AG08396 (cell line): ENCODE results near the gene TAS2R41.

Experiments
- DNase-seq: peaks from one replicate; pipeline ENCODE4 v3.0.0; 2012; ENCODE audit warnings: low spot score, mixed read lengths

The TAS2R41 gene

DNA sequence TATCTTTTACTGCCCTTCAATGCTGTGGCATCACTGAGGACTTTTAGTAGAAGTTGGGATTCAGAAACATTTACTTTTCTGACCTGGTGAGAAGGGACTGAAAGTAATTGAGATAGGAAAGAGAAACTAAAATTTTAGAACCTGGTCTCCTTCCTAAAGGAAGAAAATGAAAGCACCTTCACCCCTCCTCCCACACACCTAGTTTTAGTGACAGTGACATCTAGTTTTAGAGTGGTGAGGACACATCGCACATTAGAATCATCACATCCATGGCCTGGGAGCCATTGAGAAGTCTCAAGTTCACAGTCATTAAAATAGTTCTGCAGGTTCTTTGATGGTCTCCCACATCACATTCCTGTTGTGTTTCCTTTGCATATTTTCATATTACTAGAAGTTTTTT, 16.1 kb downstream of the TAS2R41 start:
- no peak for DNase-seq

DNA sequence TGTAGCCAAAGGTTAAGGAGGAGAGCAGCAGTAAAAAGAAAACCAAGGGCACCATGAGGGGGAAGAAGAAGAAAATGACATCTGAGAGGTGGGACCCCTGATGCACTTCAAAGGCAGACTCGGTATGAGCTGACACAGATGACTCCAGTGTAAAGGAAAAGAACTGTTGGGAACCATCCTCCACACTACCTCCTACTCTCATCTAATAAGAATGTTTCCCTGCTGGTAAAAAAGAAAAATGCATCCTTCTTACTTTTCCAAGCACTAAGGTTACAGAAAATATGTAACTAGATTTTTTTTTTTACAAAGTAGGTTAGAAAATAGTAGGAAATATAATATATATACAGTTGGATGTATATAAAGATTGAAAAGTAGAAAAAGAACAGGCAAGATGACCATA, 16.9 kb downstream of the TAS2R41 start:
- DNase-seq = no peak

DNA sequence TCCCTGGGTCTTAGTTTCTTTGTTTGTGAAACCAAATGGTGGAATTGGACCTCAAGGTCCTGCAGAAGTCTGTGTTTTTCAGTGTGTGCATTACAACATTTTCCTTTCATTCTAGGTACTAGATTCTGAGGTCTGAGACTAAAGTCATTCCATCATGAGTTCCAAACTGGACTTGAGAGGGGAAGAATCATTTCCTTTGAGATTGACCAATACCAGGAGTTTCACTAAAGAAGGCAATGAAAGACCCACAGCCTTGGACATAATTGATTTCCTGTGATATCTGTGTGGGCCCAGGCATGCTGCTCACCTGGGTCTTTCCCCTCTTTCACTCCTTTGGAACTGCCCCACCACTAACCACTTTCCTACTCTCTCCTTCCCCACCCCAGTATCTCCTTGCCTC, 18.2 kb downstream of the TAS2R41 start:
- DNase-seq = no peak

DNA sequence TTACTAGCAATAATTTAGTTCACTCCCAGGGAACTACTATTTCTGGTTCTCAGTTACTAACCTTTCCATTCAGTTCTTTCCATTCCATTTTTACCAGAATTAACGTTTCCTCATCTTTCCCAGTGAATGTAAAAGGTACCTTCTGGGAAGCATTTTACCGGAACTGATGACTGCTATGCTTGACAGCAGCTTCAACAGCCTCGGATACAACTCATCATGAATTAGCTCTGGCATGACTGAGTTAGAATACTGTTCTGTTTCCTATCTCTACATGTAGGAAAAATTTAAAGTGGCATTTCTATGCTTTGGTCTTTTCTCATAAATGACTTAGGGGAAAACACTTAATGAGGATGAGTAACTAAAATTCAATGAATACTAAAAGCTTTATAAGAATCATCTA, 18.6 kb downstream of the TAS2R41 start:
- DNase-seq = no peak

DNA sequence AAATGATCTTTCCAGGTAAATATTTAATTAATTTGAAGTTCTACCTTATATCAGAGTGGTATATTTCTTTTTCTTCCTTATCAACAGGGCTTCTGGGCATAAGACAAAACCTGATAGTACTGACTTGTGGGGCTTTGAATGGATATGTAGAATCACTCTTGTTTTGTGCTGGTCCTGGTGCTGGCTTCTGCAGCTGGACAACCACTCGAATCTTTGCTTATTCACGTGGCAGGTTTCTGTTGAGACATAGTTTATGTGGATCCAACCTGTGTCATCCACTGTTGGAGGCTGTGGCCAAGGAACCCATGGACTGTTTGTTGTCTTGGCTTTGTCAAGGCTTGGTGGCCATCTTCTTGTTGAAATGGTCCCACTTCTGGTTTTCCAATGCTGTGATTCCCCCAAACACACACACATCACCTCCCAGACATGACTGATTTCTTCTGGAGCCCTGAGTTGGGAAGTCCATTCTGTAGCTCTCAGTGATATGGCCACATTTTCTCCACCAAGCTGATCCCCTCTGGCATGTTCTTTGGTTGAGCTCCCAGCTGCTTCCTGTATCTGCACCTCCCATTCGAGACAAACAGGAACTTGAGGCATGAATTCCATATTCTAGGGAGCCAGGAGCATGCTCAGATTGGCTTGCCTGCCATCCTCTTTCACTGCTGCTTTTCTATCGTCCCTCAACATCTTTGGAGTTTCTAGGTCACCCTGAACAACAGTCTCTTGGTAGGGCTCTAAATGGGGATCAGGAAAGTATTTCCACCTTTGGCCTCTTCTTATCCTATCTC, 19.5 kb downstream of the TAS2R41 start:
- no peak for DNase-seq

DNA sequence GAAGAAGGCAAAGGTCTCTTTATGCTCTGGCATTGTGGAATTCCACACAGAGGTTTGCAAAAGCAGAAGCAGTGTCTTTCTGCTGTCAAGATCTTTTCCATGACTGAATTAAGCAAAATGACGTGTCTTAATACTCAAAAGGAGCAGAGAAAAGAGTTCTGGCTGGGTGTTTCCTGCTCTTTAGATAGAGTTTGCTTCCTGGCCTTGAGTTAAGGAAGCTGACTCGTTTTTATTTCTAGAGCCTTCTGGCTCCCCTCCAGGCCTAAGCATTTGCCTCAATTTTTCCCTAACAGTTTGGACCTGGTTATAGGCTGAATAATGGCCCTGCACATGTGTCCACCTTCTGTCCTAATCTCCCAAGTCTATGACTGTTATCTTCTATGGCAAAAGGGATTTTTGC, 21.6 kb downstream of the TAS2R41 start:
- DNase-seq = no peak

DNA sequence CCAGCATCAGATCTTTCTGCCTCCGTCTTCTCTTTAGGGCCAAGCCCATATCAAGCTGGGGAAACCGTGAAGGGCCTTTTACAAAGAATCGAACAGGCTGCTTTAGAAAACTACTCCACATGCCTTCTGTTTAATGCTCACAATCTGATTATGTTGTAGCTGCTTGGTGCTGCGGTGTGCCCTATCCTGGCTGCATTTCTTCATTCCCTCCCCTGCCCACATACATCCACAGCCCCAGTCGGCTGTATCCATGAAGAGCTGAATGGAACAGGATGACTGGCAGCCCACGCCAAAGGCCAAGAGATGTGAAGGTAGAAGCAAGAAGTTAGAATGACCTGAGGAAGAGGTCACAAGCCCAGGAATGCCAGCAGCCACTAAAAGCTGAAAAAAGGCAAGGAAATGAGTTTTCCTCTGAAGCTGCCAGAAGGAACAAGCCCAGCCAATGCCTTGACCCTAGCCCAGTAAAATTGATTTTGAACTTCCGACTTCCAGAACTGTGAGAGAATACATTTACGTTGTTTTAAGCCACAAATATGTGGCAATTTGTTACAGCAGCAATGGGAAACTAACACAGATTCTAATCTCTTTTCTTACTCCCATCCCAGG, 22.2 kb downstream of the TAS2R41 start:
- DNase-seq = no peak

DNA sequence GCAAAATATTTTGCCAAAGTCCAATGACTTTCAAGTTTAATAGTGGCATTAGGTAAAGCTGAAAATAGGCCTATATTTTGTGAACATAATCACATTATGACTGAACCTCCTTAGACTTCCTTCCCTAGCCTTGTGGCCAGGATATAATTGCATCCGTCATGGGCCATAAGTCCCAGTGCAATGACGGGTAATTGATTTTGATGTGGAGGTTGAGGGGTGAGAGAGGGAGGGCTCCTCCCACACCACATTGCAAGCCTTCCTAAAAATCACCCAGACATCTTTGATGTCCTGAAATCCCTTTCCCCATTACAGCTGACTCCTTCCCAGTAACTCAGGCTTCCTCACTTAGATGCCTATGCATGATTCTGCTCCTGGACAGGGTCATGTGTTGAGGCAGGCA, 25.6 kb downstream of the TAS2R41 start:
- no peak for DNase-seq

DNA sequence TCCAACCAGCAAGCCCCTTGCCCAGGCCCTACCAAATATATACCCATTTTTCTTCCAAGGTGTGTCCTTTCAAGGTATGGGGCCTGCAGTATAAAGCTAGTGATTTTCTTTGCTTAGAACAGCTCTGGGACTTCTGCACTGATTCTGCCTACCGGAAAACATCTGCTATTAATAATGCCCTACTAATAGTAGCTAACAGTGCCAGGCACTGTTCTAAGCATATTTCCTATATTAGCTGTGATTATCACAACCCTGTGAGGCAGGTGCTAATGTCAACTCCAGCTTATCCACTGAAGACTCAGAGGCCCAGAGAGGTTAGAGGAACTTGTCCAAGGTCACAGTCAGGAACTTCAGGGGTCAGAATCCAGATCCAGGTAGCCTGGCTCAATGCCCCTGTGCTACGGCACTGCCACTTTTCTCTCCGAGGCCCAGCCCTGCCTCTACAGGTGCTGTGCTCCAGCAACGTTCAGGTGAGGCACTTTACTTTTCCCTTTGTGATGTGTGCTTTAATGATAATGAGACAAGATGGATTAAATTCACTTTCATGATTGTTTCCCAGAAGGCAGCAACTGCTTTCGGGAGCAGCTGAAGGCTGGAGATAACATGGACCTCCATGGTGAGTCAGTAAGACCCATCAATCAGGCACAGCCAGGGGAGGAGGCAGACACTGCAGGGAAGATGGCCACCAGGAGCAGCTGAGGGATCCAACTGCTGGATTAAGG, 26.7 kb downstream of the TAS2R41 start:
- DNase-seq = no peak

DNA sequence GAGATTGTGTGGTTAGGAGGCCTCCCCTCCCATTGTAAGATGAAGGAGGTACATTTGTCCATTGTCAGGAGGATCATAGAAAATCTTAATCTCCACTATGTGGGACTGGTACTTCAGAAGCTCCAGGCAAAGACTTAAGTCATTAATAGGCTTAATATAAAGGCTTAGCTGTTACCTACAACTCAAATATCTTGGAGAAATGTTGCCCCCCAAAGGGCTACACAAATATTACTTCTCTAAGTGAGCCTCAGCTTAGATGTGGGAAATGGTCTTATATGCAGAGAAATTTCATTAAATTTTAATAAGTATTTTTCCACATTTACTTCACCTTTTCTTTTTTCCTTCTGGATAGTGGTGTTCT, 27.2 kb downstream of the TAS2R41 start:
- DNase-seq = no peak

DNA sequence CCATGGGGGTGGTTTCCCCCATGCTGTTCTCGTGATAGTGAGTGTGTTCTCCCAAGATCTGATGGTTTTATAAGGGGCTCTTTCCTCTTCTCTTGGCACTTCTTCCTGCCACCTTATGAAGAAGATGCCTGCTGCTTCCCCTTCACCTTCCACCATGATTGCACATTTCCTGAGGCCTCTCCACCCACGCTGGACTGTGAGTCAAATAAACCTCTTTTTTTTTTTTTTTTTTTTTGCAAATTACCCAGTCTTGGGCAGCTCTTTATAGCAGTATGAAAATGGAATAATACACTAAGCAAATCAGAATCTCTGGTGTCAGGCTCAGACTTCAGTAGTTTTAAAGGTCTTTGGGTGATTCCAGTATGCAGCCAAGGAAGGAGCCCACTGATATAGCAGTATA, 28.2 kb downstream of the TAS2R41 start:
- no peak for DNase-seq

DNA sequence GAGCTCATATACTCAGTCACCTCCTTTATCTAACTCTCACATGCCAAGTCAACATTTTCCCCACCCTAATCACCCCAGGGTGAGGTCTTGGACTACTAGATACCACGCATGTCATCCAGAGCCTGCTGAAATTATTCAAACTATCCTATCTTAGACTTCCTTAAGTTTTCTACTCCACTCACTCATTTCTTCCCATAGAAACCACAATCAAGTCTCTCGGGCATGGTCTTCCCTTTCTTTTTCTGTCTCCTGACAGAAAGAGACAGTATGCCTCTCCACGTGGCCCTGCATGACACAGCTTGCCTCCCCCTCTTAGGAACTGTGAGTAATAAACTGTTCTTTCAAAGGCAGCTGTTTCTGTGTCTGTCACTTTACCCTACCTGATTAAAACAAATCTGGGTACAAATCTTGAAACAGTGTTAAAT, 29.4 kb downstream of the TAS2R41 start:
- no peak for DNase-seq

DNA sequence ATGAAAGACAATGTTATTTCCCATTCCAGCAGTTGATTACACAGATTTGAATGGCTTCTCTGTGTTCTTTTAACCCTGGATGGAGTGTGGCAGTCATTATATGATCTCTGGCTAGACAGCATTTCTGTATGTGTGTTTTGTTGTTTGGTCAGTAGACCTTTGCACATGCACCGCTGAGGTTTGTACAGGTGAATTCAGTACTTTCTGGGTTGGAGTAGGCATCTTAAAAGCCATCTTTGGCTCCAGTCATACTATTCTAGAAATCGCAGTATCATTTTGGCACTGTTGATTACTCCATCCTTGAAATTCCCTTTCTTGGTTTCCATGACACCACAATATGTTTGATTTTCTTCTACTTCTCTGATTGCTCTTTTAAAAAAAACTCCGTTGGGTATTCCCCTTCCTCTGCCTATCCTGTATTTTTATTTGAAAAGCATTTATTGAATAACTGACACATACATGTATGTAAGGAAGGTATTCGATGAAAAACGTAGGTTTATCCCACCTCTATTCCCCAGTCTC, 29.9 kb downstream of the TAS2R41 start:
- no peak for DNase-seq

DNA sequence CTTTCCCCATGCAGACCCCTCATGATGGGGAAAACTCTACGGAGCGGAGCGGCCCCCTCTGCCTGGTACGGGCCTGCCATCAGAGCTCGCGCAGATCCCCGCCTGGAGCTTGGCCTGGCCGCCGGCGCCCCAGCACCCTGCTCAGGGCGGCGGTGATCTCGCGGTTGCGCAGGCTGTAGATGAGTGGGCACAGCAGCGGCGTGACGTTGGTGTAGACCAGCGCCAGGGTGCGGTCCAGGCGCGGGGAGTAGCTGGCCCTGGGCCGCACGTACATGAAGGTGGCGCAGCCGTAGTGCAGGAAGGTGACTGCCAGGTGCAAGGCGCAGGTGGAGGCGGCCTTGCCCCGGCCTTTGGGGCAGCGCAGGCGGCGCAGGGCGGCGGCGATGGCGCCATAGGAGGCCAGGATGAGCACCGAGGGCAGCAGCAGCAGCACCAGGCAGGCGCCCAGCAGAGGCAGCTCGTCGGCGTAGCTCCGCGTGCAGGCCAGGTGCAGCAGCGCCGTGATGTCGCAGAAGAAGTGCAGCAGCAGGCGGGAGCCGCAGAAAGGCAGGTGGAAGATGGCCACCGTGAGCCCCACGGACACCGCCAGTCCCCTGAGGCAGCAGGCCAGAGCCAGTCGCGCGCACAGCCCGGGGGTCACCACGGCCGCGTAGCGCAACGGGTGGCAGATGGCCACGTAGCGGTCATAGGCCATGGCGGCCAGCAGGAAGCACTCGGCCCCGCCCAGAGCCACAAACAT, 33.4 kb downstream of the TAS2R41 start:
- DNase-seq = no peak

DNA sequence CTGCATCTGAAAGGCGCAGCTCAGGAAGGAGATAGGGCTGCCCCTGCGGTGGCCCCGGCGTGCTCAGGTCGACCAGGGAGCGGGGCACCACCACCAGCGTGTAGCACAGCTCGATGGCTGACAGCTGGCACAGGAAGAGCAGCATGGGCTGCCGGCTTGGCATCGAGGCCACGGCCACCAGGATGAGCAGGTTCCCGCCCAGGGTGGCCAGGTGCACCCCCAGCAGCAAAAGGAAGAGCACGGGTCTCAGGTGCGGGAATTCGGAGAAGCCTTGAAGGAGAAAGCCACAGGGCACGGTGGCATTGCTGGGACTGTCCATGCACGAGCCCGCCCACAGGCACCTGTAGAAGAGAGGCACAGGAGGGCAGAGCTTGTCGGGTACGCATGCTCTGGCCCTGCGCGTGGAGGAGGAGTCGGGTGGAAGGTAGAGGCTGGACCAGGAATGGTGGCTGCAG, 33.9 kb downstream of the TAS2R41 start:
- no peak for DNase-seq

DNA sequence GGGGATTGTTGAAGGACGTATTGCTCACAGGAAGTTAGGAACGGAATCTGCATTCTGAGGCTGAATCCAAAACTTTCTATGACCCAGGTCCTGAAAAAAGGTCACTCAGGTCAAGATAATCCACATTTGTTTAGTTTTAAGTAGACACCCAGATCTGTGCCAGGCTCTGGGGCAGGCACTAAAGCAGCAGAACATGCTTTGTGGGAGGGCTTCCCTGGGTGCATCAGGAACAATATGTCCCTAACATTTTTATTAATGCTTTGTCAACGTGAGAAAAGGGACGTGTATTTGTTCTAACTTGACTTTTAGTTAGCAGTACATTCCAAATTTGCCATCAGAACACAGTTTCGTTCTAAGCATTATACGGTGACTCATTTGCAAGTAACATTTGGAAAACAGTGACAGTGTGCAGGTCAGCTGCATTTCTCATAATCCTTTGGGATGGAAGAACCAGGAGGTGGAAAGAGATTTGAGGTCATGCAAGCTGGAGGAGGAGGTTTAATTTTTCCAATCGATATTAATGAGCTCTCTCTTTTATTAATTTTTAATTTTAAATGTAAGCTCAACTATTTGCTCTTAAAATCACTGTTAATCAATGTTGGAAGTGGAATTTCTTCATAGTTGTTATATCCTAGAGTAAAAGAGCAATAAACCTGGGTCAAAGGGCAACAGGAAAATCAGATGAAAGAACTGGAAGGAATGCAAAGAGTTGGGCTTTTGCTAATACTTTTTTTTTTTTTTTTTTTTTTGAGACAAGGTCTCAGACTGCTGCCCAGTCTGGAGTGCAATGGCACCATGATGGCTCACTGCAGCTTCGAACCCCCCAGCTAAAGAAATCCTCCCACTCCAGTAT, 35.0 kb downstream of the TAS2R41 start:
- no peak for DNase-seq

DNA sequence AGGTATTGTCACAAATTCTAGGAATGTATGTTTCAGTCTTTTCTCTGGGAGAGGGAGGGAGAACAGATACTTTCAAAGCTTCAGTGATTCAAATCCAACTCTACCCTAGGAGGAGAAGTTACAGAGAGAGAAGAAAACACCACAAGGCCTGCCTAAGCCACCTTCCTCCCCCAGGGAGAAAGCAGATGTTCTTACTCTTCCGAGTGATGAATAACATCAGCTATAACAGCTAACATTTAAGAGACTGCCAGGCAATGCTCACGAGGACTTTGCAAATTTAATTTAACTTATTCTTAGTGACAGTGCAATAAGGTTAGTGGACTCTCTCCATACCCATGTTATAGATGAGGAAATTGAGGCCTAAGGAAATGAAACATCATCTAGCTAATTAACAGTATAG, 36.8 kb downstream of the TAS2R41 start:
- no peak for DNase-seq

DNA sequence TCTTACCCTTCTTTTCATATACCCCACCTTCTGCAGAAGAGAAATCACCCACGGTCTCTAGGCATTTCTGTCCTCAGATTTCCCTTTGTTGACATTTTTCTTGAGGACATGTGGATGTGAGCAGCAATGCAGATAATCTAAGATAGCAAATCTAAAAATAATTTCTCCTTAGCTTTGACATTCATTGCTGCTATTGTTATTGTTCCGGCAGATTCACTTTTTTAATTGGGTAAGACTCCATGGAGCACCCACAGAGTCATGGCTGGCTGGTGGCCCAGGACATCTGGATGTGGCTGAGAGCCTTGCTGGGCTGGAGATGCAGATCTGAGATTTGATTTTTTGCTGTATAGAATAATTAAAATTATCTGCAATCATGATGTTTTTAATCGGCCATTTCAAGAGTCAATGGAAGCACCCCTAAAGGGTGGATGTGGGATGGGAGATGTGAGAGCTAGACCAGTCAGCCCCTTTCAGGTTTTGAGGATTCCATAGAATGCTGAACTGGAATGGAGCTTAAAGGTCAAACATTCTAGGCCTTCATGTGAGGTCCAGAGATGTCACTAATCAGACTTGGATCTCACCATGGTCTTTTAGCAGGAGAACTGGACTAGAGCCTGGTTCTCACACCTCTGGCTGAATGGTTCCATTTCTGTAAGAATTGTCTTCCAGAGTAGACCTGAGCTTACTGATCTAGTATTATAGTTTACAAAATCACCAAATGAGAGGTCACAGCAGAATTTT, 37.5 kb downstream of the TAS2R41 start:
- no peak for DNase-seq

DNA sequence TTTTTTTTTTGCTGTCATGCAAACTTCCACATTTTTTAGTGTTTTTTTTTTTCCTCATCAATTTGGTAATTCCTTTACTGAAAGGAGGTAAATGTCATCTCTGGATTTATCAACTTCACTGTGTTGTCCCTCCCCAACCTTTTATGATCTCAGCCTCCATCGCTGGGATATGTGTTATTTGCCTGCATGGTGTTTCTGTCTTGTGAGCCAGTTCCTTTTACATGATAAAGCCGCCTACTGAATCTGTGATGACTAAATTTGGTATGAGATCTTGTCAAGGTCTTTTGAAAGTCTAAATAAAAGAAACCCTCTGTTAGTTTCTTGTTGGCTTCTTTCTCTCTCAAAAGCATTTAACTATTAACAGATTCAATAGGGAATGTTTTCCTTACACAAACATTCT, 39.3 kb downstream of the TAS2R41 start:
- DNase-seq = no peak

DNA sequence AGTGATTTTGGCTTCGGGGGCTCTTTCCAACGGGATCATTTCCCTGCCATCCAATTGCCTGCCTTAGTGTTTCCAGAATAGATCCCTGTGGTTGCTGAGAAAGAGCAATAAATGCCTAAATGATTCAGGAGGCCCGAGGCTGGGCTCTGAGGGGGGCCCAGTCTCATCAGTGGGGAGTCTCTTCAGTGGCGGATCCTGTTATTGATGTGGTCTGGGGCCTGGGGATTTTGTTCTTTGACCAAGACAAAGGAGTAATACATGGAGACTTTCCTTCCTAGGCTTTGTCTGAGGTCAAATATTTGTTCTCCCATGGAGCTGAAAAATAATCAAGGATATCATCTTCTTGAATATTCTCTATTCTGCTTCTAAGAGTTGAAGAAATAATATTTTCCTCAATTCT, 40.8 kb downstream of the TAS2R41 start:
- no peak for DNase-seq

DNA sequence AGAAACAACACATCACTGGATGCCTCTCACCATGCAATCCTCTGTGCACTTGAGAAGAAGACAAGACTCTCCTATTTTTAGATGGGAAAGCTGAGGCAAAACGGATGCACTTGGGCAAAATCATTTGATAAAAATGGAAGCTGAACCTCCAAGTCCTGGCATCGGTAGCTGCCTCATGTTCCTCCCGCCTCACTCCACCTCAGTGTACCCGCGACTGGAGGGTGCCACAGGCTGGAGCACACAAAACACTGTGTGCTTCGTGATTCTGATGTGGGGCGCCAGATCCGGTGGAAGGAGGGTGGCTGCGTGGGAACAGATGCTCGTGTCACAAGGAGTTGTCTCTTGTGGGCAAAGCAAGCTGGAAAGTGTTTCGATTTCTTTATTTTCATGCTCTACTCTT, 41.3 kb downstream of the TAS2R41 start:
- DNase-seq = no peak
